Astrocyte (in vitro differentiated cells and primary cell): ENCODE results near the gene TMED4. TPM values are rescaled to one million over a fixed set of nuclear protein-coding genes. Genes with fewer than 3 reads are reported as not detected.

Experiments
- DNase-seq: peaks from one replicate; pipeline ENCODE4 v3.0.0-alpha.2; 2010; ENCODE audit warnings: low read depth
- FAIRE-seq: peaks from 2 replicates; lab custom pipeline; 2011; peaks lifted over from hg19 to GRCh38; lab: Jason Lieb, UNC
- H2AFZ ChIP-seq: 2 replicates; pipeline ENCODE4 v1.6.0; 2012; ENCODE audit warnings: low read depth, low read length, inconsistent platforms
- H3K27ac ChIP-seq: 2 replicates; pipeline ENCODE4 v1.5.1; 2011; ENCODE audit warnings: low read depth, low read length, inconsistent platforms
- H3K27me3 ChIP-seq: 2 replicates; pipeline ENCODE4 v1.6.0; 2011; ENCODE audit warnings: low read length, inconsistent platforms; ENCODE audit not compliant: insufficient read depth
- H3K36me3 ChIP-seq: 2 replicates; pipeline ENCODE4 v1.5.1; 2011; ENCODE audit warnings: low read length, inconsistent platforms; ENCODE audit not compliant: insufficient read depth
- H3K4me1 ChIP-seq: 2 replicates; pipeline ENCODE4 v1.5.1; 2011; ENCODE audit warnings: low read length, inconsistent platforms; ENCODE audit not compliant: insufficient read depth
- H3K4me2 ChIP-seq: 2 replicates; pipeline ENCODE4 v1.6.0; 2012; ENCODE audit warnings: low read length, inconsistent platforms
- H3K4me3 ChIP-seq: 2 replicates; pipeline ENCODE4 v1.5.1; 2011; ENCODE audit warnings: low read depth, mild to moderate bottlenecking, low read length, inconsistent platforms; ENCODE audit not compliant: insufficient read depth
- H3K79me2 ChIP-seq: 2 replicates; pipeline ENCODE4 v1.6.0; 2012; ENCODE audit warnings: mild to moderate bottlenecking, low read length, inconsistent platforms; ENCODE audit not compliant: insufficient read depth
- H3K9ac ChIP-seq: 2 replicates; pipeline ENCODE4 v1.6.0; 2012; ENCODE audit warnings: mild to moderate bottlenecking, low read length, inconsistent platforms
- H3K9me3 ChIP-seq: 2 replicates; pipeline ENCODE4 v1.5.1; 2012; ENCODE audit warnings: low read depth, mild to moderate bottlenecking, low read length, inconsistent platforms; ENCODE audit not compliant: insufficient read depth
- H4K20me1 ChIP-seq: 2 replicates; pipeline ENCODE4 v1.6.0; 2012; ENCODE audit warnings: low read length, inconsistent platforms; ENCODE audit not compliant: insufficient read depth
- H3K27ac Mint-ChIP-seq: one replicate; pipeline ENCODE4 v1.8.0; 2021; ENCODE audit warnings: mild to moderate bottlenecking, mixed read lengths; ENCODE audit not compliant: unreplicated experiment
- H3K27me3 Mint-ChIP-seq: one replicate; pipeline ENCODE4 v1.8.0; 2021; ENCODE audit warnings: low read depth, mixed read lengths; ENCODE audit not compliant: unreplicated experiment
- H3K36me3 Mint-ChIP-seq: one replicate; pipeline ENCODE4 v1.8.0; 2021; ENCODE audit warnings: low read depth, mixed read lengths; ENCODE audit not compliant: unreplicated experiment
- H3K4me1 Mint-ChIP-seq: one replicate; pipeline ENCODE4 v1.8.0; 2021; ENCODE audit warnings: low read depth, mixed read lengths; ENCODE audit not compliant: unreplicated experiment
- H3K4me3 Mint-ChIP-seq: one replicate; pipeline ENCODE4 v1.8.0; 2021; ENCODE audit warnings: mild to moderate bottlenecking, moderate library complexity, mixed read lengths; ENCODE audit not compliant: unreplicated experiment
- H3K9me3 Mint-ChIP-seq: one replicate; pipeline ENCODE4 v1.8.0; 2021; ENCODE audit warnings: mild to moderate bottlenecking, mixed read lengths; ENCODE audit not compliant: unreplicated experiment
- CTCF ChIP-seq: IDR thresholded peaks from 2 replicates; pipeline ENCODE4 v1.5.1; 2011; ENCODE audit warnings: low read depth, mild to moderate bottlenecking, inconsistent platforms, low read length, moderate library complexity; ENCODE audit not compliant: insufficient read depth
- EZH2 ChIP-seq: IDR thresholded peaks from 2 replicates; pipeline ENCODE4 v1.6.1; 2012; ENCODE audit warnings: mild to moderate bottlenecking, low read length, inconsistent platforms; ENCODE audit not compliant: insufficient read depth
- total RNA-seq: library from RNA; stranded (reverse); gene quantifications from 2 replicates; pipeline ENCODE4 v1.2.1, GENCODE V29; 2021

Gene TMED4
- total RNA-seq, 1 donor from 2014 or later = 69.2 TPM

GRCh38 chr7:44540592-44541027 is 41.4 kb downstream of the TMED4 start:
- Histone ChIP-seq H3K27me3 (no peaks in the 10 kb centered on the region), H3K36me3 (no peaks in the 10 kb centered on the region), H3K4me1 (no peaks in the 10 kb centered on the region), H2AFZ (no peak overlapping the region), H3K4me2 (no peak overlapping the region), H3K9ac (no peak overlapping the region), H4K20me1 (no peaks in the 10 kb centered on the region), H3K27ac (no peak overlapping the region), H3K79me2 (no peaks in the 10 kb centered on the region), H3K9me3 (no peaks in the 10 kb centered on the region), H3K4me3 (no peak overlapping the region)
- TF ChIP-seq CTCF = no peak
- TF ChIP-seq EZH2 = no peak
- Mint-ChIP-seq H3K4me1 (no peaks in the 10 kb centered on the region), H3K27ac (no peak overlapping the region), H3K9me3 (no peaks in the 10 kb centered on the region), H3K36me3 (no peaks in the 10 kb centered on the region), H3K27me3 (peaks cover 18% of the 10 kb centered on the region), H3K4me3 (no peak overlapping the region)
- DNase-seq = no peak
- no peak for FAIRE-seq

GRCh38 chr7:44539669-44540506 is 42.1 kb downstream of the TMED4 start:
- H3K27me3 Mint-ChIP-seq = peaks cover 19% of the 10 kb centered on the region

More at GRCh38 chr7:44539669-44540506, 42.1 kb downstream of the TMED4 start:
- Histone ChIP-seq H3K36me3 (no peaks in the 10 kb centered on the region), H2AFZ (no peak overlapping the region), H3K4me3 (no peak overlapping the region), H3K9me3 (no peaks in the 10 kb centered on the region), H3K4me2 (no peak overlapping the region), H3K79me2 (no peaks in the 10 kb centered on the region), H4K20me1 (no peaks in the 10 kb centered on the region), H3K9ac (no peak overlapping the region), H3K27me3 (no peaks in the 10 kb centered on the region), H3K4me1 (no peaks in the 10 kb centered on the region), H3K27ac (no peak overlapping the region)
- TF ChIP-seq EZH2 (no peak), CTCF (no peak)
- Mint-ChIP-seq H3K27ac (no peak overlapping the region), H3K36me3 (no peaks in the 10 kb centered on the region), H3K9me3 (no peaks in the 10 kb centered on the region), H3K4me3 (no peak overlapping the region), H3K4me1 (no peaks in the 10 kb centered on the region)
- DNase-seq = no peak
- no peak for FAIRE-seq
